ENCODE measurements around the gene C22orf39.

The C22orf39 gene

GRCh38 chr22:19422440-19423301 lies 24.8 kb downstream of the C22orf39 start:
- no peak for TF ChIP-seq CTCF (IDR thresholded peaks at IDR 0.05; ENCODE audit: extremely low read depth, insufficient read depth, missing control alignments)
- DNase-seq (ENCODE audit: low spot score): no peak
- in situ Hi-C loops (cut with MboI; ENCODE audit: low pct_unique_long_range_greater_than_20kb, low sequenced_read_pairs, unreplicated experiment): no loop called here

- in situ Hi-C loops (cut with MboI; ENCODE audit: low pct_unique_long_range_greater_than_20kb, low sequenced_read_pairs, unreplicated experiment): no loop called here
- no peak for TF ChIP-seq CTCF (IDR thresholded peaks at IDR 0.05; ENCODE audit: extremely low read depth, insufficient read depth, missing control alignments)
- DNase-seq (ENCODE audit: low spot score): no peak
These were observed 27.2 kb downstream of the C22orf39 start for GRCh38 chr22:19420321-19420720.

- in situ Hi-C loops (cut with MboI; ENCODE audit: low pct_unique_long_range_greater_than_20kb, low sequenced_read_pairs, unreplicated experiment): no loop called here
- TF ChIP-seq CTCF (IDR thresholded peaks at IDR 0.05; ENCODE audit: extremely low read depth, insufficient read depth, missing control alignments): no peak
- peak; percentile 69 for DNase-seq (ENCODE audit: low spot score)
These were observed 27.9 kb downstream of the C22orf39 start for GRCh38 chr22:19419464-19420178.

- TF ChIP-seq CTCF (IDR thresholded peaks at IDR 0.05; ENCODE audit: extremely low read depth, insufficient read depth, missing control alignments): no peak
- DNase-seq (ENCODE audit: low spot score): no peak
- in situ Hi-C loops (cut with MboI; ENCODE audit: low pct_unique_long_range_greater_than_20kb, low sequenced_read_pairs, unreplicated experiment): no loop called here
These were observed 28.4 kb downstream of the C22orf39 start for GRCh38 chr22:19419086-19419463.

GRCh38 chr22:19412923-19413322 lies 34.6 kb downstream of the C22orf39 start:
- TF ChIP-seq CTCF (IDR thresholded peaks at IDR 0.05; ENCODE audit: extremely low read depth, insufficient read depth, missing control alignments): no peak
- in situ Hi-C loops (cut with MboI; ENCODE audit: low pct_unique_long_range_greater_than_20kb, low sequenced_read_pairs, unreplicated experiment): no loop called here
- DNase-seq (ENCODE audit: low spot score): no peak

- no peak for TF ChIP-seq CTCF (IDR thresholded peaks at IDR 0.05; ENCODE audit: extremely low read depth, insufficient read depth, missing control alignments)
- DNase-seq (ENCODE audit: low spot score): no peak
- in situ Hi-C loops (cut with MboI; ENCODE audit: low pct_unique_long_range_greater_than_20kb, low sequenced_read_pairs, unreplicated experiment): no loop called here
These were observed 35.0 kb downstream of the C22orf39 start for GRCh38 chr22:19412478-19412877.
